Measurements from ENCODE around the gene TMEM154.

TMEM154 gene

DNA sequence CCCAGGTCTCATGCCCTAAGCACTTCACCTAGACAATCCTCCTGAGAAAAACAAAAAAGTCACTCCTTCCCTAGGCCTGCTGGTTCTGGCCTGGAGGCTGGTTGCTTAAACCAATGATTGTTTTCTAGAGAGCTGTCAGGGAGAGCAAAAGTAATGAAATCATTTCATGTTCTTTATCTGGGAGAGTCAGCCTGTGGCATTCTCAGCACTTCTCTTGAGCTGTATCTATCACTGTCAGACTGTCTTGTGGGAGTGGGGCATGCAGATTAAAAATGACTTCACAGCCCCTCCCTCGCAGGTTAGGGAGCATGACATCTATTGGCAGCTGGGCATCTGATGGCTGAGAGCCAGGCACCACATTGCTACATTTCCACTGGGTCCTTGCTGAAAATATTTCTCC is 20.4 kb upstream of the TMEM154 start:
- in situ Hi-C loops (cut with HindIII; ENCODE audit: low pct_ligation_motif_present, low sequenced_read_pairs), result no loop called here
- TF ChIP-seq, protein P1, sequence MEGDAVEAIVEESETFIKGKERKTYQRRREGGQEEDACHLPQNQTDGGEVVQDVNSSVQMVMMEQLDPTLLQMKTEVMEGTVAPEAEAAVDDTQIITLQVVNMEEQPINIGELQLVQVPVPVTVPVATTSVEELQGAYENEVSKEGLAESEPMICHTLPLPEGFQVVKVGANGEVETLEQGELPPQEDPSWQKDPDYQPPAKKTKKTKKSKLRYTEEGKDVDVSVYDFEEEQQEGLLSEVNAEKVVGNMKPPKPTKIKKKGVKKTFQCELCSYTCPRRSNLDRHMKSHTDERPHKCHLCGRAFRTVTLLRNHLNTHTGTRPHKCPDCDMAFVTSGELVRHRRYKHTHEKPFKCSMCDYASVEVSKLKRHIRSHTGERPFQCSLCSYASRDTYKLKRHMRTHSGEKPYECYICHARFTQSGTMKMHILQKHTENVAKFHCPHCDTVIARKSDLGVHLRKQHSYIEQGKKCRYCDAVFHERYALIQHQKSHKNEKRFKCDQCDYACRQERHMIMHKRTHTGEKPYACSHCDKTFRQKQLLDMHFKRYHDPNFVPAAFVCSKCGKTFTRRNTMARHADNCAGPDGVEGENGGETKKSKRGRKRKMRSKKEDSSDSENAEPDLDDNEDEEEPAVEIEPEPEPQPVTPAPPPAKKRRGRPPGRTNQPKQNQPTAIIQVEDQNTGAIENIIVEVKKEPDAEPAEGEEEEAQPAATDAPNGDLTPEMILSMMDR (IDR thresholded peaks at IDR 0.05; ENCODE audit: low read depth, low read length, missing control alignments), result no peak
- H3K27me3 ChIP-seq (replicated peaks), result peaks cover 2% of the 10 kb centered on the region
- H3K36me3 ChIP-seq (replicated peaks), result no peaks in the 10 kb centered on the region
- no peak overlapping the region for H3K27ac ChIP-seq
- no peak for DNase-seq
- H3K4me3 ChIP-seq (ENCODE audit: low read depth, low read length), result no peak overlapping the region

DNA sequence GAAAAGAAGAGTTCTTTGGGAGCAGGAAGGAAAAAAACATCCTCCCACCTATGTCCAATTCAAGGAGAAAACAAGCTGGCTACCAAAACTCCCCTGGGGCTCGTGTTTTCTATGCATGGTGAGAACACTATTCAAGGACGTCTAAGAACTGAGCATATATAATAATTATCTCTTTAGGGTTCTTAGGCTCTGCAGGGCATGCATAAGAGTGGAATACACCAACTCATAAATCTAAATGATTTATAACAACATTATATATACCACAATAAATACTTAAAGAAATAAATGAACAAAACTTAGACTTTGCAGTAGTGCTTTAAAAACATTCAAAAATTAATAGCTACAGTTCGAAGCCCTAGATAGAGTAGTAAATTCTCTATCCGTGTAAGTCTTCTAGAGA is 19.5 kb upstream of the TMEM154 start:
- H3K27me3 ChIP-seq (replicated peaks), result peaks cover 2% of the 10 kb centered on the region
- H3K4me3 ChIP-seq (ENCODE audit: low read depth, low read length), result no peak overlapping the region
- no peak for DNase-seq
- in situ Hi-C loops (cut with HindIII; ENCODE audit: low pct_ligation_motif_present, low sequenced_read_pairs), result no loop called here
- no peak overlapping the region for H3K27ac ChIP-seq
- TF ChIP-seq, protein P1 (IDR thresholded peaks at IDR 0.05; ENCODE audit: low read depth, low read length, missing control alignments), result no peak
- H3K36me3 ChIP-seq (replicated peaks), result no peaks in the 10 kb centered on the region

DNA sequence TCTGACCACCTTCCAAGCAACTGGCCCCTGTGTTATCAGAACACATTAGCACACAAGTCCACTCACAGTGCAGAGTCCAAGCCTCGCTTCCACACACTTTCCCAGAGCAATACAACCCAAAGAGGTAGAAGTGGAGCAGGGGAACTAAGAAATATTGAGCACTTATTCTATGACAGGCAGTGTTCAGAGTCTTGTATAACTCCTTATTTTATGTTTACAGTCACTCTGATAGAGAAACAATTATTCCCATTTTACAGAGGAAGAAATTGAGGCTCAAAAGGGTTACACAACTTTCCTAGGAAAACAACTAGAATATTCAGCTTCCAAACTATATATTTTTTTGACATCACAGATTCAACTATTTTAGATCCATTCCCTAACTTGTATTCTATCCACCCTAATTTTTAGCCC is 18.3 kb upstream of the TMEM154 start:
- TF ChIP-seq, protein P1 (IDR thresholded peaks at IDR 0.05; ENCODE audit: low read depth, low read length, missing control alignments), result no peak
- H3K4me3 ChIP-seq (ENCODE audit: low read depth, low read length), result no peak overlapping the region
- peaks cover 2% of the 10 kb centered on the region for H3K27me3 ChIP-seq (replicated peaks)
- H3K27ac ChIP-seq, result no peak overlapping the region
- no peak for DNase-seq
- in situ Hi-C loops (cut with HindIII; ENCODE audit: low pct_ligation_motif_present, low sequenced_read_pairs), result no loop called here
- H3K36me3 ChIP-seq (replicated peaks), result no peaks in the 10 kb centered on the region

DNA sequence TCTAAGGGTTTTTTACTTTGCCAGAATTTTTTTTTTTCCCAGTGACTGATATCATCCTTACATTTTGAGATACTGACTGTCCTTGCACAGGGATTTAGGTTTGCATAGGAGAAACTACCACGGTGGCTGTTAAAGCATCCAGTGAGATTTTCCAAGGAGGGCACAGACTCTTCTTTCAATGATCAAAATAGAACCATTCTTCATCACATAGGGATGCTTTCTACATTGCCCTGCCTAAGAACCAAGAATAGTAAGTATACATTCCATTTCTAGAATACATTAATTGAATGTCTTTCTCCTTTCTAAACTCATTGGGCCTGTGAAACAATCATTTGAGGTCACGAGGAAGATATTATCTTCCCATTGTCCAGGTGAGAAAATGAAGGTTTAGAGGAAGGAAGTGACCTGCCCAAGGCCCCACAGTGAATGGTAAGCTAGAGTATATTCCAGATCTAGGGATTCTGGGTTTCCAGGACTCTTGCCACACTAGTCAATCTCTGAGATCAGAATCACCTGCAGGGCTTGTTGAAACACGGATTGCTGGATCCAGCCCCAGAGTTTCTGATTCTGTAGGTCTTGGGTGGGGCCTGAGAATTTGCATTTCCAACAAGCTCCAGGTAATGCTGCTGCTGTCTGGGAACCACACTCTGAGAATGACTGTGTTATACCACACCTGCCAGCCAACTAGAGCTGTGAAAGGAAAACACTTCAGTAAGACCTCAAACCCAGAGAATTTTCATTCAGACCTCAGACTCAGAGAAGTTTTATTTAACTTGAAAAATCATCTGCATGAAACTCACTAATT is 17.7 kb upstream of the TMEM154 start:
- no peak for DNase-seq
- TF ChIP-seq, protein P1 (IDR thresholded peaks at IDR 0.05; ENCODE audit: low read depth, low read length, missing control alignments), result no peak
- Histone ChIP-seq H3K27me3 (replicated peaks) (peaks cover 2% of the 10 kb centered on the region), H3K27ac (no peak overlapping the region), H3K4me3 (ENCODE audit: low read depth, low read length) (no peak overlapping the region), H3K36me3 (replicated peaks) (no peaks in the 10 kb centered on the region)
- in situ Hi-C loops (cut with HindIII; ENCODE audit: low pct_ligation_motif_present, low sequenced_read_pairs), result no loop called here

DNA sequence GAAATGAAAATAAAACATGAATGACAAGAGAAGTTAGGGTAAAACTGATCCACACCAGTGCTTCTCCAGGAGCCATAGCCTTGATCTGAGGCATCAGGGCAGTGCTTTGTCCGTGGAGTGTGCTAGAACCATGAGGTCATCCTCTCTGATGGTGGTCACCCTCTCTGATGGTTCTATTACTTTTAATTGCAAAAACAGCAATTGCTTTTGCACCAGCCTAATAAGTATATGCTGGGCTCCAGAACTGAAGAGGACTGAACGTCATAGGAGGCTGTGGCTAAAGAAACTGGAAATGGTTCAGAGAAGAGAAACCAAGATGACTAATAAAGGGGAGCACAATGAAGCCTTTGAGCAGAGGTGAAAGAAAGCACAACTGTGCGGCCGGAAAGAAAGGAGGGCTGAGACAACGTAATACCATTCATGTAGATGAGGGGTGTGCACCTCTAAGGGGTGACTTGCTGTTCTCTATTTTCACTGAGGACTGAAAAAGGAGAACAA is 17.0 kb upstream of the TMEM154 start:
- no peak overlapping the region for H3K4me3 ChIP-seq (ENCODE audit: low read depth, low read length)
- in situ Hi-C loops (cut with HindIII; ENCODE audit: low pct_ligation_motif_present, low sequenced_read_pairs), result no loop called here
- H3K27ac ChIP-seq, result no peak overlapping the region
- DNase-seq, result peak; percentile 68
- TF ChIP-seq, protein P1 (IDR thresholded peaks at IDR 0.05; ENCODE audit: low read depth, low read length, missing control alignments), result no peak
- H3K27me3 ChIP-seq (replicated peaks), result peaks cover 2% of the 10 kb centered on the region
- no peaks in the 10 kb centered on the region for H3K36me3 ChIP-seq (replicated peaks)
